Esophagus squamous epithelium (tissue), 5 donors: ENCODE measurements around the gene SLFN13. TPM values are rescaled to one million over a fixed set of nuclear protein-coding genes. Genes with fewer than 3 reads are reported as not detected.

ENCODE experiments used
- DNase-seq: peaks from one replicate; lab custom pipeline; 2025; lab: John Stamatoyannopoulos, UW
- H3K27ac ChIP-seq, 4 donors: fragments of 200-600 bp; sonication (generic); one replicate each; pipeline ENCODE4 v1.5.1; 2016 to 2019; ENCODE audit warnings: mild to moderate bottlenecking in 1 of 4
- H3K27me3 ChIP-seq, 4 donors: fragments of 200-600 bp; sonication (generic); 1 replicate in 3 of 4; 2 replicates in 1 of 4; pipeline versions ENCODE4 v1.5.1 to v1.6.0; 2017 to 2021; ENCODE audit warnings: antibody characterized with exemption in 1 of 4
- H3K36me3 ChIP-seq, 3 donors: fragments of 200-600 bp; sonication (generic); one replicate each; pipeline ENCODE4 v1.5.1; 2016 to 2019
- H3K4me1 ChIP-seq, 3 donors: fragments of 200-600 bp; sonication (generic); one replicate each; pipeline ENCODE4 v1.5.1; 2017 to 2019
- H3K4me3 ChIP-seq, 4 donors: fragments of 200-600 bp; sonication (generic); 1 replicate in 3 of 4; 2 replicates in 1 of 4; pipeline ENCODE4 v1.5.1; 2016 to 2019; ENCODE audit warnings: mild to moderate bottlenecking in 2 of 4, moderate library complexity in 1 of 4
- H3K9me3 ChIP-seq, 3 donors: fragments of 200-600 bp; sonication (generic); one replicate each; pipeline ENCODE4 v1.5.1; 2016 to 2019
- CTCF ChIP-seq, 6 experiments: fragments of 450-650 bp in 4 of 6; fragments of 200-600 bp in 2 of 6; sonication (generic) in 2 of 6; IDR thresholded peaks; one replicate each; pipeline ENCODE4 v1.5.1; 2016 to 2019; ENCODE audit warnings: antibody characterized with exemption in 6 of 6, mild to moderate bottlenecking in 4 of 6, moderate library complexity in 4 of 6
- POLR2A ChIP-seq, 4 donors: fragments of 450-650 bp; IDR thresholded peaks; one replicate each; pipeline ENCODE4 v1.6.1; 2017; ENCODE audit warnings: antibody characterized with exemption in 4 of 4, mild to moderate bottlenecking in 4 of 4, moderate library complexity in 3 of 4
- WGBS, 2 donors: methylation state at CpG; one replicate each; pipeline ENCODE4 v1.1.5; 2018; 5-methylcytosine and 5-hydroxymethylcytosine counted together
- intact Hi-C: fragments of 100-400 bp; cut with DNase I; formaldehyde crosslinking; loops from one replicate; pipeline ENCODE4 v1.15.0; 2022
- total RNA-seq, 4 donors: library from RNA; depleted of rRNA; stranded (reverse); fragments of >200 nt; gene quantifications; one replicate each; pipeline ENCODE4 v1.1.0, GENCODE V29; 2016
- donor health status: DM: yes; HTN: yes; CAD: no.

Gene SLFN13
- total RNA-seq, 4 donors from 2014 or later, result 2.7 to 7.6 (median 5.8) TPM

- H3K4me1 ChIP-seq, result peaks cover 5 to 26% (median 5%) of the 10 kb centered on the region in 3 donors
- H3K27ac ChIP-seq, result no peak overlapping the region
- no peaks in the 10 kb centered on the region for H3K9me3 ChIP-seq
- no peak for TF ChIP-seq POLR2A (IDR thresholded peaks at IDR 0.05)
- no peak for TF ChIP-seq CTCF (IDR thresholded peaks at IDR 0.05)
- WGBS, 2 donors, result 25 to 72% methylated on average over 2 to 8 of the region's 18 CpGs
- H3K4me3 ChIP-seq, result no peak overlapping the region
- DNase-seq, result no peak
- no peaks in the 10 kb centered on the region for H3K36me3 ChIP-seq
- intact Hi-C loops, result no loop called here
- H3K27me3 ChIP-seq, result peaks cover 0 to 90% (median 18%) of the 10 kb centered on the region in 4 donors
Measured at GRCh38 chr17:35489944-35490343, 41.4 kb upstream of the SLFN13 start.

GRCh38 chr17:35488991-35489390 lies 40.4 kb upstream of the SLFN13 start:
- no peaks in the 10 kb centered on the region for H3K36me3 ChIP-seq
- H3K4me3 ChIP-seq, result no peak overlapping the region
- no peak for DNase-seq
- intact Hi-C loops, result no loop called here
- H3K9me3 ChIP-seq, result no peaks in the 10 kb centered on the region
- TF ChIP-seq POLR2A (IDR thresholded peaks at IDR 0.05), result no peak
- TF ChIP-seq CTCF (IDR thresholded peaks at IDR 0.05), result no peak
- H3K27me3 ChIP-seq, result peaks cover 0 to 81% (median 18%) of the 10 kb centered on the region in 4 donors
- WGBS, 2 donors, result 51 to 55% methylated on average over 5 to 15 of the region's 15 CpGs
- no peak overlapping the region for H3K27ac ChIP-seq
- peaks cover 5 to 26% (median 5%) of the 10 kb centered on the region in 3 donors for H3K4me1 ChIP-seq

- no peak for DNase-seq
- Histone ChIP-seq H3K9me3 (no peaks in the 10 kb centered on the region), H3K4me3 (peak overlapping the region; percentile 29 to 74 (median 58)), H3K4me1 (peaks cover 5 to 26% (median 5%) of the 10 kb centered on the region in 3 donors), H3K36me3 (no peaks in the 10 kb centered on the region), H3K27me3 (peaks cover 0 to 76% (median 18%) of the 10 kb centered on the region in 4 donors), H3K27ac (peak overlapping the region; percentile 32 to 64 (median 41))
- 17 to 23% methylated on average over 27 to 32 of the region's 42 CpGs for WGBS, 2 donors
- intact Hi-C loops, result no loop called here
- no peak for TF ChIP-seq CTCF (IDR thresholded peaks at IDR 0.05)
- TF ChIP-seq POLR2A (IDR thresholded peaks at IDR 0.05), result no peak
Measured at GRCh38 chr17:35486920-35487732, 38.6 kb upstream of the SLFN13 start.

- Histone ChIP-seq H3K4me1 (no peaks in the 10 kb centered on the region), H3K27me3 (peaks cover 0 to 31% (median 0%) of the 10 kb centered on the region in 4 donors), H3K9me3 (no peaks in the 10 kb centered on the region), H3K36me3 (no peaks in the 10 kb centered on the region), H3K4me3 (no peak overlapping the region), H3K27ac (no peak overlapping the region)
- intact Hi-C loops, result no loop called here
- TF ChIP-seq POLR2A (IDR thresholded peaks at IDR 0.05), result no peak
- TF ChIP-seq CTCF (IDR thresholded peaks at IDR 0.05), result no peak
- 77 to 83% methylated on average over 5 of the region's 5 CpGs for WGBS, 2 donors
- no peak for DNase-seq
Measured at GRCh38 chr17:35479271-35479670, 30.7 kb upstream of the SLFN13 start.

GRCh38 chr17:35477248-35477647 lies 28.7 kb upstream of the SLFN13 start:
- no peak for DNase-seq
- intact Hi-C loops, result no loop called here
- Histone ChIP-seq H3K4me1 (no peaks in the 10 kb centered on the region), H3K4me3 (no peak overlapping the region), H3K36me3 (no peaks in the 10 kb centered on the region), H3K27me3 (peaks cover 0 to 34% (median 0%) of the 10 kb centered on the region in 4 donors), H3K9me3 (no peaks in the 10 kb centered on the region), H3K27ac (no peak overlapping the region)
- no peak for TF ChIP-seq POLR2A (IDR thresholded peaks at IDR 0.05)
- no peak for TF ChIP-seq CTCF (IDR thresholded peaks at IDR 0.05)
- 71 to 72% methylated on average over 5 of the region's 5 CpGs for whole genome bisulfite sequencing, 2 donors
